Head of caudate nucleus (tissue), 42 donors: Measurements from ENCODE around the gene SPA17.

Experiments used
- DNase-seq, 42 donors: peaks; one replicate each; pipeline versions ENCODE4 v3.0.0 to v3.0.0-alpha.2; 2020 to 2021; ENCODE audit warnings: mixed read lengths in 7 of 42
- intact Hi-C: fragments of 100-400 bp; cut with DNase I; formaldehyde crosslinking; loops from one replicate; pipeline ENCODE4 v1.15.0; 2022

The SPA17 gene

DNA sequence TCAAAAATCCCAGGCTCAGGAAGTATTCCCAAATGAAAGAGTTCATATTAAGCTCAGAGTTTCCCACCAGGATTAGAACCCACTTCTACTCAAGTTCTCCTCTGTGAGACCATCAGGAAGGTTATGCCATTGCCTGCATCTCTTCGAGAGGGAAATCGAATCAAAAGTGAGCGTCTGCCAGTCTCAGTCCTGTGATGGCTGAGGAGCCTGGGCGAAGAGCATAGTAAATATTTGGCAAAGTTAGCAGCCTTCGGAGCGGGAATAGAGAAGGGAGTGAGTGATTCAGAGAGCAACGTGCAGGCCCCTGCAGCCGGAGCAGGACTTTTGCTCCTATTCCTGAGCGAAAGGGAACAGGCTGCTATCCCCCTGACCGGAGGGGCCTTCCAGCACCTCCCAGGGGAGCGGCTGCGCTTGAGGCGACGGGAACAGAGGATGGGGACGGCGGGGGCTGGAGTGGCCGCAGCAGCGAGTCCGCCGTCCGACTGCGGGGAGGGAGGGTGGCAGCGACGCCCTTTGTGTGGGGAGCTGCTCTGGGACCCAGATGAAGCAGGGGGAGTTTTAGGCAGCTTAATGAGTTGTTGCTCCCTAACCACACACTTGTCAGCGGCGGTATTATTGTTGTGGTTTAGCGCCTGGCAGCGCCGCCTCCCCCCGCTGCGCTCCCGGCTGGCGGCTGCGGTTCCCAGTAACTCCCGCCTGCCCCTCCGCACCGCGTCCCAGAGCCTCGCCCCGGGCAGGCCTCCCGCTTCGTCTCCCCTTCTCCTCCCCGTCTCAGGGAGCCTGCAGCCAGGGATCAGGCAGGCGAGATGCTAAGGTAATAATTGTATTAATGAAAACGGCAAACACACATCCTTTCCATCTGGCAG is 44.3 kb downstream of the SPA17 start:
- intact Hi-C loops: no loop called here
- peak in 10 of 42 donors; percentile 26 to 60 (median 39) for DNase-seq

DNA sequence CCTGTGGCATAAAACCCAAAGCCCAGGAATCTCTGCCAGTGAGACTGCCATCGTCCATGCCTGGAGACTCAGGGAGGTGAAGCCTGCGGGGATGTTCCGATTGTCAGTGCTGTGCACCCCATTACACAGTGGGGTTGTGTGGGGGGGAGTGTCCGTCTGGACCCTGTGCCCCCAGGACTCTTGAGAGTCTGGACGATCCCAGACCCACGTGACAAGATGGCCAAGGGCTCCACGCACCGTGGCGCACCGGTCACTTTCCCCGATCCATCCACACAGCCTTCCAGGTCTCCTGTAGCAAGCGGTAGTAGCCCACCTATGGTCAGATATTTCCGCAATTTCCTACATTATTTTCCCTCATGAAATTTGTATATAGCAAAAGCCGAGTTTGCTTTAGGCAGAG is 45.1 kb downstream of the SPA17 start:
- intact Hi-C loops: no loop called here
- peak in 1 of 42 donors; percentile 24 for DNase-seq

GRCh38 chr11:124719534-124719933 is 45.8 kb downstream of the SPA17 start:
- intact Hi-C loops: no loop called here
- DNase-seq: no peak

DNA sequence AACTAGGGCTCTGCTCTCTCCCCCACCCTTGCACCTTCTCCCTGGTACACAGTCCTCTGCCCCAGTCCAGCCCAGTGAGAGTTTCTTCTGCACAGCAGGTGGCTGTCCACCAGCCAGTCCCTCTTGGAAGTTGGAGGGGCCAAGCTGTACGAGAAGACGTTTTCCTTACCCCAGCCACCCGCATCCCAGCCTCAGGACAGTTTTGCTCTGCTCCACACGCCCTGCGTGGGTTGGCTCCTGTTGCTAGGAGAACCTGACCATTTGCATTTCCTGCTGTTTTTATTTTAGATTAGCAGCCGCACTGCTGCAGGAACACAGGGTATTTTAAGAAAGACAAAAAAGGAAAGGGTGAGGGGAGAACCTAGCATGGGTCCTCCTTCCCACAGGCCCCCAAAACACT is 48.5 kb downstream of the SPA17 start:
- intact Hi-C loops: no loop called here
- DNase-seq: no peak

DNA sequence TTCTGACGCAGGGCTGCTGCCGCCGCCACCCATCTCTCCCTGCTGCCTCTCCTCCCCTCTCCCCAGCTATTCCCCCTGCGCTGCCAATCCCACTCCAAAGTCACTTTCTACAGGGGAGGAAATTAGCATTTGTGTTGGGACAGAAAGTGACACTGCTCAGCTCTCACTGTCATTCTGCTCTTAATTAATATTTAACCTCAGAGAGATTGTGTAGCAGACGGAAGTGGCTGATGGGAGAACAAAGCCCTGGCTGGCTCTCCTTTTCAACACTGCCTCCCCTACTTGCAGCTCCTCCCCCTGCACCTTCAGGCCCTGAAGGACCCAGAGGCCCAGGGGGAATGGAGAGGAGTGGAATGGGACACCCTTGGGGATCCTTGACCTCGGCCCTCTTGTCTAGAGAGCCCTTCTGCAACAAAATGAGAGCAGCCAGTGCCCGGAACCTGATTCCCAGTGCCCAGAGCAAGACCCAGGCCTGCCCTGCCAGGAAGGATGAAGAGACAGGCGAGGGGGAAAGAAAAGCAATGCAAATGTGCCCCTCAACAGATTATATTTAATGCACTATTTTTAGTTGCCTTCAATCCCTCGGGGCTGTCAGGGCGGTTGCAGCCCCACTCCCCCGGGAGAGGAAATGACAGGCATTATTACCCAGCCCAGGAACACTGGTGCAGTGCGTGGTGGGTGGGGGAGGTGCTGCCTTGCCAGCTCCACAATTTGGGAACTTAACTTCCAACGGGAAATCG is 51.4 kb downstream of the SPA17 start:
- DNase-seq: peak in 39 of 42 donors; percentile 36 to 89 (median 71)
- intact Hi-C loops: no loop called here

DNA sequence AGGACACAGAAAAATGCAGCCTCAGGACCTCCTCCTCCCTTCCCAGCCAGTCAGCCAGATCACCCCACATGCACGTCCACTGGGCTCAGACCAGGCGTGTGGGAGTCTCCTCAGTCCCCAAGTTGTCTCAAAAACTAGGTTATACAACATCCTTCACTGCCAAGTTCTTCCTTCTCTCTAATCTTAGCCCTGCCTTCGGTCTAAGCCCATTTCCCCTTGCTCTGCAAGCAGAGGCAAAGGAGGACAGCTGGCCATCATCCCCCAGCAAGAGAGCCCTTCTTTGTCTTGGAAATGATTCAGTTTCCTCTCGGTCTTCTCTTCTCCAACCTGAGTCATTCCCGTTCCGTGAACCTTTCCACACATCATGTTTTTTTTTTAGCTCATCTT is 52.0 kb downstream of the SPA17 start:
- intact Hi-C loops: no loop called here
- DNase-seq: no peak

- intact Hi-C loops: no loop called here
- DNase-seq: no peak
Observed at GRCh38 chr11:124727474-124727873, 53.8 kb downstream of the SPA17 start.

DNA sequence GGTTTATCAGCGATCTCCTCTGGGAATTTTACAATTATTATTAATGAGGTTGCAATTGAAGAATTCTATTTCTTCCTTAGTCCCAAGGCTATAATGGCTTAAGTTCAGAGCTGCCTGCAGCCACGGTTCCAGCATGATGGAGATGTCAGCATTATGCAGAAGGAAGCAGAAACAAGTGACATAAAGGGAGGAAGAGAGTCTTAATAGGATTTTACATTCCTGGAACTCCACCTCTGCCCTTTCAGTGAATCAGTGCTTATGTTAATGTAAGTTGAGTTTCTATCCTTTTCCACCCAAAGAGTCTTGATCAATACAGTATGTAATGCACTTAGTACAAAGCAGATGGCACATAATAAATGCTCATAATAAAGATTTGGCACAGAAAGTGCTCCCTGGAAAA is 54.4 kb downstream of the SPA17 start:
- DNase-seq: no peak
- intact Hi-C loops: no loop called here

DNA sequence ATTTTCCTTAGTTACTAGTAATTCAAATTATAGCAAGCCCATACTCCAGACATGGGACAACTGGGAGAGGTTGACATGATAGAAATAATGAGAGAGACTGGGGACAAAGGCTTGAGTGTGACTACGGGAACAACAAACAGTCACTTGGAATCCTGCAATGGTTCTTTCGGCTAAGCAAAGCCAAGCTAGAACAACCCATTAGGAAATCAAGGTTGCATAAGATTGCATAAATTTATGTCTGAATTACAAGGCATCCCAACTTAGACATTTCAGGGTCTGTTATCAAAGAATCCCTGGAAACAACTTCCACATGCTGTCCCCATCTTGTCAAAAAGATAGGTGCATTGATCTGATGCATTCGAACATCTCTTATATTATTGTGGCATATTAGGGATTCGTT is 55.9 kb downstream of the SPA17 start:
- intact Hi-C loops: no loop called here

GRCh38 chr11:124732230-124732629 is 58.5 kb downstream of the SPA17 start:
- intact Hi-C loops: no loop called here
- no peak for DNase-seq

More for the DNA sequence above, 55.9 kb downstream of the SPA17 start:
- DNase-seq: no peak

DNA sequence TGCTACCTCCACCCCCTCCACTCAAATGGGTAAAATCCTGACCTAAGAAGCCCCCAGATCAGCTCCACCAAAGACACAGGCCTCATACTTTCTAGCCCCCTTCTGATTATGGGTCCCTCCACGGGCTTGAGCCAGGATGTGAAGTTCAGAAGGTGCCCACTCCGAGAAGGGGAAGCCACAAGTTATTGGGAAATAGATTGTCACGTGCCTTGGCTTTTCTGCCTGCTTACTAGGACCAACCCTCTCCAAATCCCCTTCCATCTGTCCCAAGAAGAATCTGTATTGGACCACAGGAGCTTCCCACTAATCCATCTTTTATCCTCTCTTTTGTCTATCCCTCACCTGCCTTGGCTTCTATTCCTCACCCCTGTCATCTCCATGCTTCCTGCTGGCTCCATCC is 63.0 kb downstream of the SPA17 start:
- intact Hi-C loops: no loop called here
- peak in 2 of 42 donors; percentile 2 to 25 for DNase-seq

- intact Hi-C loops: no loop called here
- DNase-seq: peak in 5 of 42 donors; percentile 5 to 72 (median 39)
Observed at GRCh38 chr11:124737638-124738305, 64.1 kb downstream of the SPA17 start.

- intact Hi-C loops: no loop called here
- DNase-seq: peak in 2 of 42 donors; percentile 9 to 23
Observed at GRCh38 chr11:124738713-124739478, 65.2 kb downstream of the SPA17 start.

GRCh38 chr11:124739479-124740276 is 66.0 kb downstream of the SPA17 start, which contains the start of gene NRGN:
TSS of gene NRGN (plus strand) at chr11:124739942. CDS start at chr11:124740085, 143 bp downstream.
- intact Hi-C loops: no loop called here
- DNase-seq: peak; percentile 69 to 96 (median 89)

DNA sequence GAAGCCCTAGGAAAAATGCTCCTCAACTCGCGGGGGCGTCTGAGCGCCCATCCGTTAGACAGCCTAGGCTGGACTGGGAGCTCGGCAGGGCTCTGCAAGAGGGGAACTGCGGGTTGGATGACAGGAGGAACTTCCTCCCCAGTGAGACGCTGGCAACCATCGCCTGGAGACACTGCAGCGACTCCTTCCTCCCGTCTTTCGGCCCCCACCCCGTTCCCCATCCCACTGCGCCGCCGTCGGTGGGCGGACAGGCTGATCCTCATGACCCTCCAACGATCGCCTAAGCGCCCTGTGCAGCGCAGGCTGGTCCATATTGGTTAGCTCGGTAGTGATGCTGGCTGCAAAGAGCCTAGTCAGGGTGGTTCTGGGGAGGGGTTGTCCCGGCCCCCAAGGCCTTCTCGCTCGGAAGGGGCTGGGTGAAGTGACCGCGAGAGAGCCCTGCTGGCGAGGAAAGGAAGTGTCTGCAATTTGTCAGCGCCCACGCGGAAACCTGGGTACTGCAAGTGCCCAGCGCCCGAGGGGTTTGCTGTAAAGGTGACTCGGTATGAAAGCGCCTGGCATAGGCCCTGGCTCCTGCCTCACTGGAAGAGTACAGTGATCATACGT is 66.7 kb downstream of the SPA17 start:
- intact Hi-C loops: no loop called here
- peak in 15 of 42 donors; percentile 29 to 74 (median 53) for DNase-seq

GRCh38 chr11:124742555-124742954 is 68.9 kb downstream of the SPA17 start:
- intact Hi-C loops: no loop called here
- no peak for DNase-seq

DNA sequence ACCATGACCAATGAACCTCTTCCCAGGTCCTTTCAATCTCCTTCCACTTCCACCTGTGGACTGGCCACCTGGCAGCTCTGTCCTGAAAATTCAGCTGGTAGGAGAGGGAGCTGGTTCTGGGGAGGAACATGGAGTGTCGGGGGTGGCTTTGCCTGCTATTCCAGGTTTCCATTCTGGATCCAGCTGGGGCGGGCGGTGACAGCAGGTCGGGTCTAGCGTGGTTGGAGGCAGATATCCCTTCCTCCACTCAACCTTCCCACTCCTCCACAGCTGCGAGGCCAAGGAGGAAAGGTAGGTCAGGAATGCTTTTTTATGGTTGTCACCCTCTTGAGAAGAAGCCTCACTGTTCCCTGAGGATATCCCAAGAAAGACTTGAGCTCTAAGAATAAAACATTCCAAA is 69.3 kb downstream of the SPA17 start:
- intact Hi-C loops: no loop called here

More for the DNA sequence above, 69.3 kb downstream of the SPA17 start:
- DNase-seq: peak in 14 of 42 donors; percentile 31 to 84 (median 58)
